ENCODE measurements around the gene JOSD1.

Gene JOSD1

GRCh38 chr22:38733724-38734381, 33.1 kb upstream of the JOSD1 start:
- no peak for DNase-seq (ENCODE audit: low read depth in 1 of 2, low spot score in 1 of 2)

GRCh38 chr22:38733329-38733723, 32.6 kb upstream of the JOSD1 start:
- DNase-seq (ENCODE audit: low read depth in 1 of 2, low spot score in 1 of 2) = peak in 1 of 2 donors; percentile 34

GRCh38 chr22:38732251-38732815, 31.6 kb upstream of the JOSD1 start:
- no peak for DNase-seq (ENCODE audit: low read depth in 1 of 2, low spot score in 1 of 2)

GRCh38 chr22:38731703-38732161, 31.0 kb upstream of the JOSD1 start:
- no peak for DNase-seq (ENCODE audit: low read depth in 1 of 2, low spot score in 1 of 2)

DNA sequence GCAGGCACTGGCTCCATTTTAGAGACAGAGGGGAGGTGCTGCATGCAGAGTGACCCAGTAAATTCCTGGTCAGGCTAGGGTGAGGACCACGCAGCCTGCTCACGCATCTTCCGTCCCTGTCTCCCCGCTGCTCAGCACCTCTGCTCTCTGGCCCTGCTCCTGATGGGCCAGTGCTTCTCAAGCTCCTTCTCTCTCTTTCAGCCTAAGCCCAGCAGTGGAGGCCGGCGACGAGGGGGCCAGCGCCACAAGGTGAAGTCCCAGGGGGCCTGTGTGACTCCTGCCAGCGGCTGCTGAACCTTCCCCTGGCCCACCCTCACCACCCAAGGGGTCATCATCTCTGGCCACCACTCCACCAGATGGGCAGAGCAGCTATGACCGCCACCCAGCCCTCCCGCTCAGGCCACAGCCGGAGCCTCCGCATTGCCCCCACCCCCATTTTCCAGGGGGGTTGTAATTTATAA, 29.7 kb upstream of the JOSD1 start:
- DNase-seq (ENCODE audit: low read depth in 1 of 2, low spot score in 1 of 2) = no peak

DNA sequence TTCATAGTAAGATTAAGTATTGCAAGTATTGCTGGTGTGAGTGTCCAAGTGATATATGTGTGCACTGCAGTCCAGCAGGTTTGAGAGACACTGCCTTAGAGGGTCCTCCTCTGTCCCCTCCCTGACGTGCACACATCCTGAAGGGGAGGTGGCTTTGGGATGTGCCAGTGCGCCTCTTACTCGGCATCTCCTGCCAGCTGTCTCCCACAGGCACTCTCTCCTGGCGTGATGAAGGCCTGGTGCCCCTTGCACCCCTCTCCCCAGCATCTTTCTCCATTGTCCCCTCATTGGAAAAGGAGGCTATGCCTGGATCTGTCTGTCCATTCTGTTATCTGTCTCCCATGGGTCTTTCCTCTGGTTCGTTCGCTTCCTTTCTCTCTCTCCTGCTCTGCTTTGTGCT, 29.2 kb upstream of the JOSD1 start:
- no peak for DNase-seq (ENCODE audit: low read depth in 1 of 2, low spot score in 1 of 2)

DNA sequence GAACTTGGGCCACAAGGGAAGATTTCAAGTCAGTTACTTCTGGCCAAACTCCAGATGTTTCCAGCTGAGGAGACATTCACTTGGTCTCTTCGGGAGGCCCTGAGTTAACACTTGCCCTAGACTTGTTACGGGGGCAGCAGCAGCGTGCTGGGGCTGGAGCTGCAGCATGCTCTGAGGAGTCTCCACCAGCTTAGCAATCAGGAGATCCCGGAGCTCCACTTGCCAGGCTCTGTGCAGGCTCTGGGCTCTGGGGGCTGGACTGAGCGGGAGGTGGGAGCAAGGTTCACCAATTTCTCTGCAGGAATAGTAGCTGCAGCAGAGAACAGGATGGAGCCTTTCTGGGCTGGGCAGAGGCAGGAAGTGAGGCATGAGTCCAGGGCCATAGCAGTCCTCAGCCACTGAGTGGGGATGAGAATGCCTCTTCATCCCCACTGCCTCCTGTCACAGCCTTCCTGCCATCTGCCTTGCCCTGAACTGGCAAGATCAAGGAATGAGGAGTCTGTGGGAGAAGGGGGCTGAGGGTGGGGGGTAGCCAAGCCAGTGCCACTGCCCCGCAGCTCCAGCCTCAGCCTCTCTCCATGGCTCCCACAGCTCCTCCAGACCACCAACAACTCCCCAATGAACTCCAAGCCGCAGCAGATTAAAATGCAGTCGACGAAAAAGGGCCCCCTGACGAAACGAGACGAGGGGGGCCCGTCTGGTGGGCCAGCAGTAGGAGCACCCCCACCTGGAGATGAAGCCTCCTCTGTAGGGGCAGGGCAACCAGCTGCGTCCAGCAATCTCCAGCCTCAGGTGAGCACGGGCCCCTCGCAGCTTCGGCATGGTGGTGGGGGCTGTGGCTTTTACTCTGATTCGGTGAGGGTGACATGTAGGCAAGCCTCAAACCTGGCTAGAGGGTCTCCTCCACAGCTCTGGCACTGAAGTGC, 28.4 kb upstream of the JOSD1 start:
- no peak for DNase-seq (ENCODE audit: low read depth in 1 of 2, low spot score in 1 of 2)

- no peak for DNase-seq (ENCODE audit: low read depth in 1 of 2, low spot score in 1 of 2)
Observed at GRCh38 chr22:38727530-38728451, 27.0 kb upstream of the JOSD1 start.

DNA sequence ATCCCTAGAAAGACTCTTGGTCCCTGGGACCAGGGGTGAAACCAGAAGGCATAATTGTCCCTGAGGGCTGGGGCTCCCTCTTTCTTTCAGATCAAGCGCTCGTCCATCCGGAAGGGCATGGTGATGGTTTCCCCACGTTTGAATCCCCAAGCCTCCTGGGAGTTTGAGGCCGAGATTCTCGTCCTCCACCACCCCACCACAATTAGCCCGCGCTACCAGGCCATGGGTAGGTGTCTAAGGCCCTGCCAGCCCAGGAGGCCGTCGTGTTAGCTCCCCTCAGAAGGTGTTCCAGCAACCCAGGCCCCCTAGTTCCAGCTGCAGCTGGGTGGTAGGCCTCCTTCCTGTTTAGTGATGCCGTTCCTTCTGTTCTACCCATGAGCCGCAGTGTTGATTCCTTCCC, 26.4 kb upstream of the JOSD1 start:
- DNase-seq (ENCODE audit: low read depth in 1 of 2, low spot score in 1 of 2) = no peak

DNA sequence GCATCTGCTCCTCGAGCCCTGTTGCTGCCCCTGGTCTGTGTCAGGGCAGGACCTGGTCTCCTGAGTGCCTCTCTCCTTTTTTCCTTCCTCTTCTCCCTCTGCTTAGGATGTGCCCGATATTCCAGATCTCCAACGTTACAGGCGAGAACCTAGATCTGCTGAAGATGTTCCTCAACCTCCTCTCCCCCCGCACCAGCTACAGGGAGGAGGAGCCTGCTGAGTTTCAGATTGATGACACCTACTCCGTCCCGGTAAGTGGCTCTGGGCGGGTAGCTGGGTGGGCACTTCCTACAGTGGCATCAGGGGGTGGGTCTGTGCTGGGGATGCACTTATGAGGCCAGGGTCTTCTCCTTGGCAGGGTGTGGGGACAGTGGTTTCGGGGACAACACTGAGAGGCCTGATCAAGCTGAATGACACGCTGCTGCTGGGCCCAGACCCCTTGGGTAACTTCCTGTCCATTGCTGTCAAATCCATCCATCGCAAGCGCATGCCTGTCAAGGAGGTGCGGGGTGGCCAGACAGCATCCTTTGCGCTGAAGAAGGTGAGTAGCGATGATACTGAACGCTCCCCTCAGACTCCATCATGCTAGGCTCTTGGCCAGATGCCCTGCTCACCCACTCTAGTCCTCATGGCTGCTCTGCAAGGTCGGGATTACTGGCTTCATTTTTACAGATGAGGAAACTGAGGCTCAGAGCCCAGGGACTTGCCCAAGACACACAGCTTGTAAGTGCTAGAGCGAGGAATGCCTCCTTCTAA, 25.3 kb upstream of the JOSD1 start:
- DNase-seq (ENCODE audit: low read depth in 1 of 2, low spot score in 1 of 2) = no peak

DNA sequence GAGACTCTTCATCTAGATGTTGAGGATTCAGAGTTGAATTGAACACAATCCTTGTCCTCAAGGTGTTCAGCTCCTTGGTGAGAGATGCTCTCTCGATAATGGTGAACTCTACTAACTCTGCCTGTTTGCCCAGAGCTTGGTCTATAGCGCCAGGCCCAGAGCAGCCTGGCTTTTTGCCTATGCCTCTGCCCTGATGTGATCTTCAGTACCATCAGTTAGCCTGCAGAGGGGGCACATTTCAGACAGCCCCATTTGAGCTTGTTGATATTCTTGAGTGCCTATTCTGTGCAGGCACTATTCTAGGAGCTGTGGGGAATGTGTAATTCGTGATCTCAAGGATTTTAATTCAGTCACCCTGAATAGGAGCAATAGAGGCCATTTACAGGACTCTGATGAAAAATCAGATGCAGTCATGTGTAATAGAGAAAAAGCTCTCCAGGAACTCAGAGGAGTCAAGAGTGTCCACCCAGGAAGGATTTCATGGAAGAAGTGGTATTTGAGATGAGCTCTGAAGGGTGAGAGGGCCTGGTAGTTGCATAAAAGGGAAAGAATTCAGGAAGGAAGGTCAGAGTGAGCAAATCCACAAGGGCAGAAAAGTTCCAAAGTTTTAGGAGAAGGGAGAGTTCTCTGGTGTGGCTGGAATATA, 24.3 kb upstream of the JOSD1 start:
- DNase-seq (ENCODE audit: low read depth in 1 of 2, low spot score in 1 of 2) = no peak

- no peak for DNase-seq (ENCODE audit: low read depth in 1 of 2, low spot score in 1 of 2)
Observed at GRCh38 chr22:38724176-38724575, 23.4 kb upstream of the JOSD1 start.

DNA sequence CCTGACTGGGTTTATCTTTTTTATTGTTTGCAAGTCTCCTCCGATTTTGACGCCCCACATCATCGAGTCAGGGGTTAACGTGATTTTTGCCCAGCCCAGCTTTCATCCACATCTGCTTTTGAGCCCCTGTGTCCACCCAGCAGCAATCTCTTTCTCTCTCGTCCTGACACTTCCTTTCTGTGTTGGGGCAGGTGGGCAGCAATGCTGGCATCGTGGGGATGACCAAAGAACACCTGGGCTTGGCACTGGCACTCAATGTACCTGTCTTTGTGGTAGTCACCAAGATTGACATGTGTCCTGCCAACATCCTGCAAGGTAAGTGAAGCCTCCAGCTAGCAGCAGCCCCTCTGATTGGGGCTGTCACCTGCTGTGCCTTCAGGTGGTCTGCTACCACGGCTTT, 20.8 kb upstream of the JOSD1 start:
- DNase-seq (ENCODE audit: low read depth in 1 of 2, low spot score in 1 of 2) = no peak

DNA sequence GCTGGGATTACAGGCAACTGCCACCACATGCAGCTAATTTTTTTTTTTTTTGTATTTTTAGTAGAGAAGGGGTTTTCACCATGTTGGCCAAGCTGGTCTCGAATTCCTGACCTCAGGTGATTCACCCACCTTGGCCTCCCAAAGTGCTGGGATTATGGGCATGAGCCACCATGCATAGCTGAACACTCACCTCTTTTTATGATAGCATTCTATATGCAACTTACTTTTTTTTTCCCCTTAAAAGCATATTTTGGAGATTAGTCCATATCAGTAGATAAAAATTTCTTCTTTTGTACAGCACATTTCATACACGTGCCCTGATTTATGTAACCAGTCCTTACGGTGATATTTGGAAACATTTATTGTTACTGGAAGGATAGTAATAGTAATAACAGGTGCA, 19.6 kb upstream of the JOSD1 start:
- DNase-seq (ENCODE audit: low read depth in 1 of 2, low spot score in 1 of 2) = no peak

GRCh38 chr22:38719196-38719595, 18.5 kb upstream of the JOSD1 start:
- DNase-seq (ENCODE audit: low read depth in 1 of 2, low spot score in 1 of 2) = no peak

- no peak for DNase-seq (ENCODE audit: low read depth in 1 of 2, low spot score in 1 of 2)
Observed at GRCh38 chr22:38718414-38718813, 17.7 kb upstream of the JOSD1 start.

- no peak for DNase-seq (ENCODE audit: low read depth in 1 of 2, low spot score in 1 of 2)
Observed at GRCh38 chr22:38717244-38717643, 16.5 kb upstream of the JOSD1 start.

DNA sequence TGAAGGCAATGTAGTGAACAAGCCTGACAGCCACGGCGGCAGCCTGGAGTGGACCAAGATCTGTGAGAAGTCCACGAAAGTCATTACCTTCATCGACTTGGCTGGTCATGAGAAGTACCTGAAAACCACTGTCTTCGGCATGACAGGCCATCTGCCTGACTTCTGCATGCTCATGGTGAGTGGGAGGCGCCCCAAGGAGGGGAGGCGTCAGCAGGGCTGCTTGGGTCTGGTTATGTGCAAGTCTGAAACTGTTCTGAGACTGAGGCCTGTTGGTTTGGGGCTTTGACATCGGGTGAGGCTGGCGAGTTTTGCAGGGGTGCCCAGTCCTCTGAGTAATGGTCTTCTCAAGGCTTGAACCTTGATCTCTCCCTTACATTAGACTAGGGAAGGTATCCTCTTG, 16.1 kb upstream of the JOSD1 start:
- DNase-seq (ENCODE audit: low read depth in 1 of 2, low spot score in 1 of 2) = no peak

GRCh38 chr22:38716271-38716670, 15.5 kb upstream of the JOSD1 start:
- no peak for DNase-seq (ENCODE audit: low read depth in 1 of 2, low spot score in 1 of 2)

- no peak for DNase-seq (ENCODE audit: low read depth in 1 of 2, low spot score in 1 of 2)
Observed at GRCh38 chr22:38715852-38716251, 15.1 kb upstream of the JOSD1 start.

Measured in stimulated activated CD4-positive, alpha-beta T cell treated with anti-CD3 and anti-CD28 coated beads, Interleukin-15, amount 100 ng/mL, for 1 hour (primary cell).